Neuronal stem cell (in vitro differentiated cells): Measurements from ENCODE around the gene ZBTB42.

ENCODE experiments used
- DNase-seq: peaks from one replicate; pipeline ENCODE4 v3.0.0-alpha.2; 2013; ENCODE audit warnings: low spot score
- H2AFZ ChIP-seq: one replicate; pipeline ENCODE4 v1.6.1; 2013; ENCODE audit warnings: mild to moderate bottlenecking, low read length, inconsistent platforms
- H2AK5ac ChIP-seq: 2 replicates; pipeline ENCODE4 v1.6.1; 2013; ENCODE audit warnings: low read depth, mild to moderate bottlenecking, inconsistent platforms, low read length, moderate library complexity, mixed read lengths
- H2BK120ac ChIP-seq: 2 replicates; pipeline ENCODE4 v1.6.1; 2013; ENCODE audit warnings: low read depth, mild to moderate bottlenecking, inconsistent platforms, low read length, moderate library complexity, mixed read lengths
- H2BK12ac ChIP-seq: one replicate; pipeline ENCODE4 v1.6.1; 2013; ENCODE audit warnings: low read length, inconsistent platforms
- H2BK15ac ChIP-seq: 2 replicates; pipeline ENCODE4 v1.6.1; 2013; ENCODE audit warnings: mild to moderate bottlenecking, low read length, inconsistent platforms, mixed read lengths
- H2BK5ac ChIP-seq: one replicate; pipeline ENCODE4 v1.6.1; 2013; ENCODE audit warnings: inconsistent platforms, mild to moderate bottlenecking, low read length, moderate library complexity
- H3K14ac ChIP-seq: one replicate; pipeline ENCODE4 v1.6.1; 2013; ENCODE audit warnings: low read length, inconsistent platforms
- H3K18ac ChIP-seq: 2 replicates; pipeline ENCODE4 v1.6.1; 2013; ENCODE audit warnings: low read length, inconsistent platforms
- H3K23ac ChIP-seq: 2 replicates; pipeline ENCODE4 v1.6.1; 2013; ENCODE audit warnings: low read depth, mild to moderate bottlenecking, mixed read lengths, low read length, inconsistent platforms; ENCODE audit not compliant: poor library complexity
- H3K27ac ChIP-seq: replicated peaks from 3 replicates; pipeline ENCODE4 v1.5.1; 2013; ENCODE audit warnings: low read length, inconsistent platforms
- H3K27me3 ChIP-seq, 3 experiments: 2 replicates each; pipeline ENCODE4 v1.6.1; 2013; ENCODE audit warnings: low read length in 3 of 3, mild to moderate bottlenecking in 2 of 3, inconsistent platforms in 1 of 3, low read depth in 1 of 3, mixed read lengths in 1 of 3, moderate library complexity in 1 of 3; ENCODE audit not compliant: control insufficient read depth in 3 of 3, insufficient read depth in 3 of 3
- H3K36me3 ChIP-seq, 2 donors: replicated peaks in 1 of 2; 2 replicates each; pipeline ENCODE4 v1.6.1; 2013; ENCODE audit warnings: low read length in 2 of 2; ENCODE audit not compliant: control insufficient read depth in 2 of 2, insufficient read depth in 2 of 2
- H3K4ac ChIP-seq: 2 replicates; pipeline ENCODE4 v1.6.1; 2013; ENCODE audit warnings: inconsistent platforms, mild to moderate bottlenecking, low read length, moderate library complexity
- H3K4me1 ChIP-seq, 2 donors: 1 replicate in 1 of 2; 2 replicates in 1 of 2; pipeline ENCODE4 v1.6.1; 2013; ENCODE audit warnings: low read length in 2 of 2, low read depth in 1 of 2; ENCODE audit not compliant: control insufficient read depth in 2 of 2, insufficient read depth in 1 of 2
- H3K4me2 ChIP-seq: one replicate; pipeline ENCODE4 v1.6.1; 2013; ENCODE audit warnings: mild to moderate bottlenecking, low read length, inconsistent platforms; ENCODE audit not compliant: insufficient read depth, poor library complexity, severe bottlenecking
- H3K4me3 ChIP-seq, 2 donors: 2 replicates each; pipeline ENCODE4 v1.5.1; 2013; ENCODE audit warnings: low read length in 2 of 2, mild to moderate bottlenecking in 2 of 2, inconsistent platforms in 1 of 2, moderate library complexity in 1 of 2
- H3K79me1 ChIP-seq: one replicate; pipeline ENCODE4 v1.6.1; 2013; ENCODE audit warnings: low read depth, mild to moderate bottlenecking, inconsistent platforms, low read length, moderate library complexity
- H3K9ac ChIP-seq: one replicate; pipeline ENCODE4 v1.6.1; 2013; ENCODE audit warnings: mild to moderate bottlenecking, low read depth, low read length, inconsistent platforms; ENCODE audit not compliant: poor library complexity
- H3K9me3 ChIP-seq, 2 donors: replicated peaks in 1 of 2; 2 replicates each; pipeline versions ENCODE3 to v1.6.1; 2013; ENCODE audit warnings: low read length in 2 of 2, mild to moderate bottlenecking in 2 of 2, inconsistent platforms in 1 of 2, low read depth in 1 of 2, mixed read lengths in 1 of 2, moderate library complexity in 1 of 2; ENCODE audit not compliant: control insufficient read depth in 2 of 2, insufficient read depth in 1 of 2
- H4K8ac ChIP-seq: one replicate; pipeline ENCODE4 v1.6.1; 2013; ENCODE audit warnings: low read depth, mild to moderate bottlenecking, inconsistent platforms, low read length, moderate library complexity
- H4K91ac ChIP-seq: one replicate; pipeline ENCODE4 v1.6.1; 2013; ENCODE audit warnings: low read length, low read depth, mild to moderate bottlenecking, inconsistent platforms; ENCODE audit not compliant: poor library complexity
- WGBS, 2 donors: extraction: QIAGEN DNeasy Blood & Tissue Kit; methylation state at CpG; one replicate each; pipeline ENCODE4 v1.1.7; 2013; ENCODE audit warnings: missing lambda C conversion rate in 2 of 2, mixed read lengths in 1 of 2; ENCODE audit not compliant: insufficient read length in 2 of 2, insufficient replicate concordance in 1 of 2; ENCODE audit errors: extremely low coverage in 2 of 2; 5-methylcytosine and 5-hydroxymethylcytosine counted together

ZBTB42 gene

DNA sequence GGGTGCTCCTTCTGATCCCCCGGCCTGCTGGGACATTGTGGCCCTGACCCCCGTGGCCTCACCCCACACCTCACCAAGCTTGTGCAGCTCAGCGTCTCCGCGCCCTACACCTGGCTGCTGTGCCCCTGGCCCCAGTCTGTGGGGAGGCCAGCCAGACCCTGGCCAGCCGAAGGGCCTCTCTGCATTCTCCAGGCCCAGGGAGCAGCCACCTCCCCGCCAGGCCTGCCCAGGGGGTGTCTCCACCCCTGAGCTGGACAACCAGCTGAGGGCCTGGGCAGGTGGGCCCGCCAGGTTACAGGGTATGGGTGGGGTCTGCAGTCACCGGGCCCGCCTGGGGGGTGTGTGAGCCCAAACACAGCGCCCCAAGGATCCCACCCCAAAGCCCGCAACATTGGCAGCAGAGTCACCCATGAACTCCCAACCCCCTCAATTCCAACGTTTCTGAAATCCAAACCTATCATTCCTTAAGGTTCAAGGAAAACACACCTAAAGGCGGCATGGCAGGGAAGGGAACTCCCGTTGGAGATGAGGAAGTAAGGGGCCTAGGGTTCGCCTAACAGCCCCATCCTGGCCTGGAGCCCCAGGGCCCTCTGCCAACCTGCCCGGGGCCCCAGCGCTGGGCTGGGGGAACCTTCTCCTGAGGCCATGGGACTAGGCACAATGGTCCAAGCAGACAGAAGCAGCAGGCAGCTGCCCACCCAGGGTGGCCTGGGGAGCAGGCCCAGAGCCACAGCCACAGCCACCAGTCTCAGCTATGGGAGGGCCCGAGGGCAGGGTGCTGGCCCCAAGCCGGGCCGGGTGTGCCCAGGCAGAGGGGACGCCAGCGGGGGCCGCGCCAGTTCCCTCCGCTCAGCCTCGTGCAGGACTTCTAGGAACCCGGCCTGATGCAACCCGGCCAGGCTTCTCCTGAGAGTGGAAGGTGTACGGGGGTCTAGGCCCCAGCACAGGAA is 13.9 kb upstream of the ZBTB42 start:
- no peaks in the 10 kb centered on the region for H3K27me3 ChIP-seq
- H2BK5ac ChIP-seq = no peak overlapping the region
- peaks cover 13 to 78% of the 10 kb centered on the region in 2 donors for H3K36me3 ChIP-seq
- no peak overlapping the region for H3K23ac ChIP-seq
- H3K4me3 ChIP-seq = no peak overlapping the region
- peaks cover 37% of the 10 kb centered on the region for H3K79me1 ChIP-seq
- no CpG with 5 or more reads among the region's 30 CpGs for WGBS, 2 donors
- no peak overlapping the region for H4K91ac ChIP-seq
- no peak overlapping the region for H2BK12ac ChIP-seq
- no peak for DNase-seq
- no peak overlapping the region for H2BK15ac ChIP-seq
- H3K4me1 ChIP-seq = no peaks in the 10 kb centered on the region
- H3K27ac ChIP-seq = no peak overlapping the region
- no peak overlapping the region for H3K18ac ChIP-seq
- H2AFZ ChIP-seq = no peak overlapping the region
- no peak overlapping the region for H4K8ac ChIP-seq
- H2BK120ac ChIP-seq = no peak overlapping the region
- no peak overlapping the region for H3K4ac ChIP-seq
- H2AK5ac ChIP-seq = peak overlapping the region; percentile 28
- H3K14ac ChIP-seq = no peak overlapping the region
- H3K9ac ChIP-seq = no peak overlapping the region
- H3K9me3 ChIP-seq = no peaks in the 10 kb centered on the region
- H3K4me2 ChIP-seq = no peak overlapping the region

DNA sequence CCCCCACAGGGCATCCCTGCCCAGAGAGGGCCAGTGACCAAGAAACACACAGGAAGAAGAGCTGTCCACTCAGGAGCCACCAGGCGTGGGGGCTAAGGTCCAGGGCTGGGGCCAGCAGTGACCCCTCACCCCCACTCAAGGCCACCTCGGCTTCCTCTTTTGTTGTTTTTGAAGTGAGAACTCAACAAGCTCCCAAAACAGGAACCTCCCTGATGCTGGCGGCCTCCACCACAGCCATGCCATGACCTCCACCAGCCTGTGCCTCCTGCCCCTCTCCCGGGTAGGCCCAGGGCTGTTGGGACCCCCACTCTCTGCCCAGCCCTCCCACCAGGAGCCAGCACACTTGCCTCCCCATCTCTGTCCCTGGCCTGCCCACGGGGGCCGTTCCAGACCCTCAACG is 13.2 kb upstream of the ZBTB42 start:
- H2AFZ ChIP-seq = no peak overlapping the region
- no peak overlapping the region for H2BK12ac ChIP-seq
- peaks cover 16 to 82% of the 10 kb centered on the region in 2 donors for H3K36me3 ChIP-seq
- H3K4ac ChIP-seq = no peak overlapping the region
- no peaks in the 10 kb centered on the region for H3K27me3 ChIP-seq
- H2BK120ac ChIP-seq = no peak overlapping the region
- no peak overlapping the region for H3K23ac ChIP-seq
- no peak overlapping the region for H3K4me3 ChIP-seq
- H2AK5ac ChIP-seq = no peak overlapping the region
- H2BK5ac ChIP-seq = no peak overlapping the region
- DNase-seq = no peak
- no peaks in the 10 kb centered on the region for H3K9me3 ChIP-seq
- H3K4me1 ChIP-seq = no peaks in the 10 kb centered on the region
- H3K79me1 ChIP-seq = peaks cover 43% of the 10 kb centered on the region
- H2BK15ac ChIP-seq = no peak overlapping the region
- no peak overlapping the region for H3K4me2 ChIP-seq
- no peak overlapping the region for H4K8ac ChIP-seq
- no peak overlapping the region for H3K27ac ChIP-seq
- no peak overlapping the region for H3K18ac ChIP-seq
- no peak overlapping the region for H4K91ac ChIP-seq
- no CpG with 5 or more reads among the region's 7 CpGs for WGBS, 2 donors
- no peak overlapping the region for H3K14ac ChIP-seq
- H3K9ac ChIP-seq = no peak overlapping the region

DNA sequence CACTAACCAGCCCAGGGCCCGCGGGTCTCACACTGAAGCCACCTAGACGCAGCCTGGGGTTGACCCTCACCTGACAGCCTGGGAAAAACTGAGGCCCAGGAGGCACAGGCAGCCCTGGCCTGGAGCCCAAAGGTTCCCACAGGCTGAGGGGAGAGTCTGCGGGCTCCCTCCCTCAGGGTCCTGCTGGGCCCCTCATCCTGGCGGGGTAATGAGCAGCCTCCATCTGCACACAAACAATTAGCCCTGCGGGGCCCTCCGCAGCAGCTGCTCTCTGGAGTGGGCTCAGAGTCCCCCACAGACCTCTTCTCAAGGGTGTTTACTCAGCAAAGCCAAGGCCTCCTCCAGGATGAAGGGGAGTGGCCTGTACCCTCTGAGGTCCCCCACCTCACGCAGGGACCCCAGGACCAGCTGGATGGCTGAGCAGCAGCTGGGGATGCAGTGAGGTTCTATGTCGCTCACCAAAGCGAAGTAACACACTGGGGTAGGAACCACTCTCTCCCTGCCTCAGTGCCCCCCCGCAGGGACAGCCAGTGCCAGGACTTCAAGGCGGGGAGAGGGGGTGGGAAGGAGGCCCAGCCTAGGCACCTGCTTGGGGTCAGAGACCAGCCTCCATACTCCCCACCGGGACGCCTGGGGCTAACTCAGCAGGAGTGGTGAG is 12.6 kb upstream of the ZBTB42 start:
- H4K91ac ChIP-seq = no peak overlapping the region
- H3K9ac ChIP-seq = peak overlapping the region; percentile 4
- peaks cover 49% of the 10 kb centered on the region for H3K79me1 ChIP-seq
- no peak overlapping the region for H3K27ac ChIP-seq
- no peak overlapping the region for H3K23ac ChIP-seq
- no peak overlapping the region for H2BK12ac ChIP-seq
- no peaks in the 10 kb centered on the region for H3K27me3 ChIP-seq
- H3K36me3 ChIP-seq = peaks cover 16 to 82% of the 10 kb centered on the region in 2 donors
- no peak overlapping the region for H3K4me2 ChIP-seq
- no peak overlapping the region for H2AK5ac ChIP-seq
- no peak overlapping the region for H3K14ac ChIP-seq
- no peak overlapping the region for H2BK15ac ChIP-seq
- WGBS, 2 donors = no CpG with 5 or more reads among the region's 14 CpGs
- H3K9me3 ChIP-seq = no peaks in the 10 kb centered on the region
- no peak for DNase-seq
- H3K18ac ChIP-seq = no peak overlapping the region
- no peak overlapping the region for H2BK120ac ChIP-seq
- no peak overlapping the region for H3K4ac ChIP-seq
- peaks cover 3 to 4% of the 10 kb centered on the region in 2 donors for H3K4me1 ChIP-seq
- H3K4me3 ChIP-seq = no peak overlapping the region
- no peak overlapping the region for H2BK5ac ChIP-seq
- no peak overlapping the region for H4K8ac ChIP-seq
- no peak overlapping the region for H2AFZ ChIP-seq
